Epithelial cell of alveolus of lung (primary cell): ENCODE measurements around the gene SH3RF2. TPM values are rescaled to one million over a fixed set of nuclear protein-coding genes. Genes with fewer than 3 reads are reported as not detected.

Experiments used
- total RNA-seq: library from RNA; depleted of rRNA; stranded (reverse); fragments of >200 nt; gene quantifications from 2 replicates; pipeline ENCODE4 v1.2.1, GENCODE V29; 2015

SH3RF2 gene, protein sequence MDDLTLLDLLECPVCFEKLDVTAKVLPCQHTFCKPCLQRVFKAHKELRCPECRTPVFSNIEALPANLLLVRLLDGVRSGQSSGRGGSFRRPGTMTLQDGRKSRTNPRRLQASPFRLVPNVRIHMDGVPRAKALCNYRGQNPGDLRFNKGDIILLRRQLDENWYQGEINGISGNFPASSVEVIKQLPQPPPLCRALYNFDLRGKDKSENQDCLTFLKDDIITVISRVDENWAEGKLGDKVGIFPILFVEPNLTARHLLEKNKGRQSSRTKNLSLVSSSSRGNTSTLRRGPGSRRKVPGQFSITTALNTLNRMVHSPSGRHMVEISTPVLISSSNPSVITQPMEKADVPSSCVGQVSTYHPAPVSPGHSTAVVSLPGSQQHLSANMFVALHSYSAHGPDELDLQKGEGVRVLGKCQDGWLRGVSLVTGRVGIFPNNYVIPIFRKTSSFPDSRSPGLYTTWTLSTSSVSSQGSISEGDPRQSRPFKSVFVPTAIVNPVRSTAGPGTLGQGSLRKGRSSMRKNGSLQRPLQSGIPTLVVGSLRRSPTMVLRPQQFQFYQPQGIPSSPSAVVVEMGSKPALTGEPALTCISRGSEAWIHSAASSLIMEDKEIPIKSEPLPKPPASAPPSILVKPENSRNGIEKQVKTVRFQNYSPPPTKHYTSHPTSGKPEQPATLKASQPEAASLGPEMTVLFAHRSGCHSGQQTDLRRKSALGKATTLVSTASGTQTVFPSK
- 2.5 TPM in 1 of 2 replicates, not detected in the other for total RNA-seq

DNA sequence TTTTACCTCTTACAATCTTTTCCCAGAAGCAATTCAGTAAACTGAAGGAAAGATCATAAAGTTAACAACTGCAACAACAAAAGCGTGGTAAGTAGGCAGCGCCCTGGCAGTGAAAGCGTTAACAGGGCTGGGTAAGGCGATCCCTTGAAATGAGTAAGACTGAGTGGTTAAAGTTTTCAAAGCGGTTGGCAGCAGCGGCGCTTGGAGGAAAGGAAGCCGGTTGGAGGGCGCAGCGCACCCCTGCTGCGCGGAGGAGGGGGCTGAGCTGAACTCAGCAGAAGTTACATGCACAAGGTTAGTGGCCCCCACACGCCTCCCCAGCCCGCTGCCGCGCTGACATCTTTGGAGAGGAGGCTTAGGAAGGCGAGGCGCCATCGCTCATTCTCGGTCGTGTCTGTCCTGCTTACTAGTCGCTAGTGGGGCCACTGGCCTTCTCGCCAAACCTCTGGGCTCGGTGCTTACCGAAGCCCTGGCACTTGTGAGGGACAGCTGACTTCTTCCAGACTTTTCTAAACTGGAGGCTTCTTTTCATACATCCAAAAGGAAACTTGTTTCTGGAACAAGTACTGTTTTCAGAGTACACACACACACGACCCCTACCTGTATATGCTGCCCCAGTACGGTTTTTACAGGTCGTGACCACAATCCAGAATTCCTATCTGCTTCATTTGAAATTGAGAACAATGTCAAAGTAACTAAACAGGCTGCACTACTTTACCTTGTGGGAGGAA, at the start of gene SH3RF2:
Gene SH3RF2 (plus strand): TSS at position 178 of the 731 bp plus-strand sequence. CDS start 1,351 bp downstream, outside the sequence.

DNA sequence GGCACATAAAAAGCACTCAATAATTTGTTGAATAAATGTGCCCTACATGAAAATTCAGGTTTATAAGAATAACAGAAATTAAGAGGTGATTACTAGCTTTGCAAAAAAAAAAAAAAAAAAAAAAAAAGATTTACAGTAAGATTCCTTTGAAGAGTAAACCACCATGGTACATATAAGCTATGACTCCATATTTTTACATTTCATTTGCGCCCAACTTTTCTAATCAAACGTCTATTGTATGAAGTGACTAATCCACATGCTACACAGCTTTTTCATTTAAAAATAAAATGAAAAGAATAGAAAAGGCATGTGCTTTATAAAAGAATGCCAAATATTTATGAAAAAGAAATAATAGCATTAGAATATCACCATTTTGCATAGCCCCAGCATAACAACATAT, 169.1 kb downstream of the SH3RF2 start, which contains the start of gene PLAC8L1:
Gene PLAC8L1 (minus strand): TSS at position 101 of the 400 bp plus-strand sequence. CDS start 1,266 bp downstream, outside the sequence.

Other genes with a start within 250 kb of the SH3RF2 start
- 1.2 and 8.3 TPM in 2 replicates for gene PRELID2, start 101.2 kb upstream of the SH3RF2 start, total RNA-seq
- not detected in 2 replicates for gene GRXCR2, start 63.6 kb upstream of the SH3RF2 start, total RNA-seq
- gene PLAC8L1, start 169.0 kb downstream of the SH3RF2 start, total RNA-seq: not detected in 2 replicates
- gene LARS1, start 246.1 kb downstream of the SH3RF2 start, total RNA-seq: 46.2 and 70.9 TPM in 2 replicates